ENCODE data around the gene AP2A2.

- TF ChIP-seq CTCF (conservative IDR thresholded peaks at IDR 0.05) (no peak), EZH2 (IDR thresholded peaks at IDR 0.05; ENCODE audit: low read depth) (no peak)
Measured at GRCh38 chr11:928786-929185, 3.1 kb downstream of the AP2A2 start.

All from PC-9 (cell line).